Mucosa of descending colon (tissue), 3 donors: ENCODE measurements around the gene TFEB. TPM values are rescaled to one million over a fixed set of nuclear protein-coding genes. Genes with fewer than 3 reads are reported as not detected.

Experiments used
- ATAC-seq: fragments of 200-7000 bp; cut with Tn5 transposase; one replicate; pipeline ENCODE4 v1.9.1; 2020; ENCODE audit warnings: mild to moderate bottlenecking, moderate library complexity
- DNase-seq, 3 donors: peaks; one replicate each; pipeline ENCODE4 v3.0.0-alpha.2; 2020
- H3K36me3 ChIP-seq: fragments of 200-600 bp; one replicate; pipeline ENCODE4 v1.8.0; 2021; ENCODE audit warnings: low read depth, mild to moderate bottlenecking
- H3K4me1 ChIP-seq: fragments of 200-600 bp; one replicate; pipeline ENCODE4 v1.8.0; 2021; ENCODE audit warnings: low read depth, mild to moderate bottlenecking
- H3K4me3 ChIP-seq: fragments of 200-600 bp; one replicate; pipeline ENCODE4 v1.8.0; 2021; ENCODE audit warnings: mild to moderate bottlenecking
- H3K9me3 ChIP-seq: fragments of 200-600 bp; one replicate; pipeline ENCODE4 v1.8.0; 2021; ENCODE audit warnings: mild to moderate bottlenecking
- CTCF ChIP-seq: fragments of 200-600 bp; IDR thresholded peaks from one replicate; pipeline ENCODE4 v1.8.0; 2022; ENCODE audit warnings: antibody characterized with exemption, mild to moderate bottlenecking
- intact Hi-C, 2 donors: fragments of 100-400 bp; cut with DNase I in 1 of 2; cut with micrococcal nuclease in 1 of 2; formaldehyde crosslinking; loops; one replicate each; pipeline versions ENCODE4 v1.11.0 to v1.11.1; 2022; cut with DNase I, micrococcal nuclease
- total RNA-seq, 3 donors: library from RNA; stranded (reverse); fragmentation: NEBNext Ultra II Directional in 2 of 3; extraction: Animal tissue kit (Norgen Biotek cat#: 25700) in 2 of 3; gene quantifications; one replicate each; pipeline versions ENCODE4 v1.2.1 to v1.2.4, GENCODE V29; 2021 to 2023
- donor health status: DM: no; HTN: no; CAD: no; lungs with moderate emphysema.
- donor health status: DM: no; HTN: no; CAD: no.
- donor health status: DM: no; HTN: yes; CAD: no.

TFEB gene
- total RNA-seq, 3 donors from 2014 or later, result 35.2 to 44.5 (median 40.2) TPM

DNA sequence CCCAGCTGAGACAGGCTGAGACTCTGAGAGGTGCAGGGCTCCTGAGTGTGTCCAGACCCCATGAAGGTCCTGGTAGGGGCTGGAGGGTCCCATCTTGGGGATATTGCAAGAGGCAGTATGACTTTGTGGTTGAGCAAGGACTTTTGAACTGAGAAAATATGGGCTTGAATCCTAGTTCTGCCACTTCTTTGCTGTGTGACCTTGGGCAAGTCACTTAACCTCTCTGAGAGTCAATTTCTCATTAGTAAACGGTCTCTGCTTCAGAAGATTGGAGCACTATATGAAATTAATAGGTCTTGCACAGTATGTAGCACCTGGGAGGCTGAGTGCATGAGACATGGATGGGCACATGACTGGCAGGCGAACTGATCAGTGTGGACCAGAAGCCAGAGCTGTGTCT, 42.7 kb downstream of the TFEB start:
- Histone ChIP-seq H3K9me3 (no peaks in the 10 kb centered on the region), H3K36me3 (no peaks in the 10 kb centered on the region), H3K4me3 (no peak overlapping the region), H3K4me1 (no peaks in the 10 kb centered on the region)
- DNase-seq (no peak), ATAC-seq (no peak)
- no peak for TF ChIP-seq CTCF
- intact Hi-C loops, result no loop called here

DNA sequence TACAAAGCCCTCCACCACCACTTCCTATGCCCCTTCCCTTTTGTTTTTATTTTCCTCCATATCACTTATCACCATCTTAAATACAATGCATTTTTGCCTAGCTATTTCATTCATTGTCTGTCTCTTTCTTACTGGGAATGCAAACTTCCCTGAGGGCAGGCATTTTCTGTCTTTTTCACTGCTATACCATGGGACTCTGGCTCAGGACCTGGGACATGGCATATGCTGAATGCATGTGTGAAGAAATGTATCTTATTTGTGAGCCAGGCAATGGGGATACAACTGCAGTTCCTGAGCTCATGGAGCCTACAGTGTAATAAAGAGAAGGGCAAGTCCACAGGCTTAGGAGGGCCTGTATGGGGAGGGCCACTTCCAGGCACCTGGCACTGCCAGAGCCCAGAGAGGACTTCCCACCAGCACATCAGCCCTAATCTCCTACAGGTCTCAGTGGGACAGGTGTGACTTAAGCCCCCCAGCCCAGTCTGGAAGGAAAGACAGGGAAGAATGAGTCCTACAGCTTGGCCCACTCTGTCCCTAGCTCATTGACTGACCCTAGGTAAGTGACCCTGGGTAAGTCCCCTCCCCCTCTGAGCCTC, 43.2 kb downstream of the TFEB start:
- no peak for DNase-seq
- intact Hi-C loops, result no loop called here
- Histone ChIP-seq H3K9me3 (no peaks in the 10 kb centered on the region), H3K4me3 (no peak overlapping the region), H3K36me3 (no peaks in the 10 kb centered on the region), H3K4me1 (peaks cover 2% of the 10 kb centered on the region)
- no peak for ATAC-seq
- no peak for TF ChIP-seq CTCF

DNA sequence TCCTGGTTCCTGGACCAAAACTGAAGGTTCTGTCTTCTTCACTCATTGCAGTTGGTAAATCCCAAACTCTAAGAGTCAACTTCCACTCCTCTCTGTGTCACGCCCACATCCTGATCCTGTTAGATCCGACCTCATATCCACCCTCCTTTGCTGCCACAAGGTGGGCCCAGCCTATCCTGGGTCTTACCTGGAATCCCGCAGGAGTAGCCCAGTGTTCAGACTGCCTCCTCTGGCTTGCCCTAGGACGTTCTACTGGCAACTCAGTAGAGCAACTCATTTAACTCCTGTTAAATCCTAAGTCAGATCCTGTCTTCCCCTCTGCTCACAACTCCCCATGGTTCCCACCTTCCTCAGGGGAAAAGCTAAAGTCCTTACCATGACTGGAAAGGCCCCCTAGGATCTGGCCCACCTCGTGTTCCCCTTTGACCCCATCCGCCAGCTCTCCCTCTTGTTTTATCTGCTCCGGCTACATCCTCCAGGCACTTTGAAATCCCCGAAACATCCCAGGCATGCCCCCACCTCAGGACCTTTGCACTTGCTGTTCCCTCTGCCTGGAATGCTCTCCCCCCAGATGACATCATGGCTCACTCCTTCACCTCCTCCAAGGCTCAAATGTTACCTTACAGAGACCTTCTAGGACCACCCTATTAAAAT, 43.9 kb downstream of the TFEB start:
- H3K4me3 ChIP-seq, result no peak overlapping the region
- no peaks in the 10 kb centered on the region for H3K9me3 ChIP-seq
- DNase-seq (no peak), ATAC-seq (no peak)
- intact Hi-C loops, result no loop called here
- H3K36me3 ChIP-seq, result no peaks in the 10 kb centered on the region
- H3K4me1 ChIP-seq, result peaks cover 3% of the 10 kb centered on the region
- no peak for TF ChIP-seq CTCF

DNA sequence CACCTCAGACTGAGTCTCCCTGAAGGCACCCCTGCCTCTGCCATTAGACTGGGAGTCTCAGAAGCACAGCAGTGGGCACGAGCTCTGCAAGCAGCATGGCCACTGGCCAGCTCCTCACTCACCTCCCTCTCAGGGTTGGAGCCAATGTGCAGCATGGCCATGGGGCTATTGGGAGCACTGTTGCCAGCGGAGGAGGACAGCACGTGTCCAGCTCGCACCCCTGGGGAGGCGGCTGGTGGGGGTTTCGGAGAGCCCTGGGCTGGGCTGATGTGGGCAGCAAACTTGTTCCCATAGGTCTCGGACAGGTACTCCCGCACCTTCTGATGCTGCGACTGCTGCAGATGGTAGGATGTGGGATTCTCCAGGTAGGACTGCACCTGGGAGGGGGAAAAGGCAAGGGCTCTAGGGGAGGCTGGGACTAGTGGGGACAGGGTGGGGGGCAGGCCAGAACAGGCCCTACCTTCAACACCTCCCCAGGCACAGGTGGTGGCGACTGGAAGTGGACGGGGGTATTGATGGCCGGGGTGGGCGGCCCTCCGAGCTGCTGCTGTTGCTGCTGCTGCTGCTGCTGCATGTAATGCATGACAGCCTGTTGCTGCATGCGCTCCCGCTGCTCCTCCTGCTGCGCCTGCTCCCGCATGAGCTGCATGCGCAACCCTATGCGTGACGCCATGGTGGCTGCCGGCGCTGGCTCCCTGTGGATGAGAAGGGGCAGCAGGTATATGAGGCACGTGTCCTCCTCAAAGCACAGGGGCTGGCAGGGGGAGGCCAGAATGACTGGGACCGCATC, 44.7 kb downstream of the TFEB start:
- TF ChIP-seq CTCF, result no peak
- DNase-seq, result no peak
- ATAC-seq, result no peak
- H3K9me3 ChIP-seq, result no peaks in the 10 kb centered on the region
- H3K36me3 ChIP-seq, result no peaks in the 10 kb centered on the region
- peaks cover 3% of the 10 kb centered on the region for H3K4me1 ChIP-seq
- intact Hi-C loops, result no loop called here
- H3K4me3 ChIP-seq, result no peak overlapping the region

DNA sequence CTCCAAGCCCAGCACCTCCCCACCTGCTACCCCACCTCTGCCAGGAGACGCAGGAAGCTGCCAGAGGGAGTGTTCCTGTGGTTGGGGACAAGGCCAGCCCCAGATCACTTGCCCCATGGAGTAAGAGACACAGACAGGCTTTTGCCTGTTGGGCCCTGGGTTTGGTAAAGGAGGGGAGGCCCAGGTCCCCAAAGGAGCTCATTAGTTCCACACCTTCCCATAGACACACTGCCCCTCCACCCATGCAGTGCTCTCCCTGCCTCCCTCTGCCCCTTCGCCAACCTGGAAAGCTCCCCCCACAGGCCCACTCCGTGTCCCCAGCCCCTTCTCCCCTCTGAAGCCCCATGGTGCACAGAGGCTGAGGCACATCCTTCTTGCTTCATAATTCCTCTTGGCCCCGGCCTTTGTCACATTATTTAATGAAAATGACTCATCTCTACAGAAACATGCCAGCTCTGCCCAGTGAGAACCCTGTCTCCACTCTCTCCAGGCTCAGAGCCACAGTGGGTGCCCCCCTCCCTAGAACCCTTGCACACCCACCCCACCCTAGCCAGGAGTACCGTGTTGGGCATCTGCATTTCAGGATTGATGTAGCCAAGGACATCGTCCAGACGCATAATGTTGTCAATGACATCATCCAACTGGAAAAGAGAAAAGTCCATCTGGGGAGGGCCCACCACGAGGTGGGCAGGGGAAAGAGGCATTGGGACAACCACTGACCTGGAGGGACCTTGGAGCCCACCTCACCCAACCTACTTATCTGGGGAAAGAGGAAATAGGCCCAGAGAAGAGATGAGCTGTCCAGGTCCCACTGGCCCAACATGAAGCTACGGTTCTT, 46.0 kb downstream of the TFEB start:
- no peak overlapping the region for H3K4me3 ChIP-seq
- no peaks in the 10 kb centered on the region for H3K9me3 ChIP-seq
- H3K4me1 ChIP-seq, result peaks cover 3% of the 10 kb centered on the region
- ATAC-seq (no peak), DNase-seq (peak in 1 of 3 donors; percentile 19)
- no peak for TF ChIP-seq CTCF
- intact Hi-C loops, result no loop called here
- H3K36me3 ChIP-seq, result no peaks in the 10 kb centered on the region
